Measurements from ENCODE around the gene TRIP4. TPM values are rescaled to one million over a fixed set of nuclear protein-coding genes. Genes with fewer than 3 reads are reported as not detected.

TRIP4 gene
- total RNA-seq, 1 experiment from 2014 or later: 26.2 TPM

DNA sequence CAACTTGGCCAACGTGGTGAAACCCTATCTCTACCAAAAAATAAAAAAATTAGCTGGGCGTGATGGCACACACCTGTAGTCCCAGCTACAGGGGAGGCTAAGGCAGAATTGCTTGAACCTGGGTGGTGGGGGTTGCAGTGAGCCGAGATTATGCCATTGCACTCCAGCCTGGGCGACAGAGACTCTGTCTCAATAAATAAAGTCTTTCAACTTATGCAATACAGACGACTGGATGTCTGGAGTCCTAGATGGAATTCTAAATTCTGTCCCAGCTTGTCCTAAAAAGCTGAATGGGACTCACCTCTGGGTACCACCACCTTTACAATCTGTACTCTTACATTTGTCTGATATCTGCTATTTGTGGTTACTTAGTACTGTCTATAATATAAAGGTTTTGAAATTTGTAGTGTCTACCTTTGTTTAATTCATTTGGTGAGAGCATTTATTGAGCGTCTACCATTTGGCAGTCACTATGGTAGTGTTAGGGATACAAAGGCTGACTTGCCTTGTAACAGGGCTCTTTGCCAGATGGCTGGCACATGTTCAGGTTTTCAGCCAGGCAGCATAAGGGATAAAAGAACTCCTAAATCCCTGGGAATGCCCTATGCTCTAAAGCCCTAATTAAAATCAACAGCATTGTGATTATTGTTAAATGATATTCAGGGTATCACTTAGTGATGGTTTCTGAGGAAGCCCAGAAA, 65.5 kb downstream of the TRIP4 start:
- no TSS peak for BruUV-seq (replicated peaks)
- H3K9me3 Mint-ChIP-seq (ENCODE audit: unreplicated experiment): no peaks in the 10 kb centered on the region
- peaks cover 29% of the 10 kb centered on the region for H3K4me1 ChIP-seq
- no peaks in the 10 kb centered on the region; the same call in 1 of the 2 replicates for H3K36me3 ChIP-seq (ENCODE audit: control insufficient read depth, insufficient read depth, low read length)
- no peaks in the 10 kb centered on the region for H3K27me3 ChIP-seq (replicated peaks; ENCODE audit: control insufficient read depth, insufficient read depth, low read length)
- intact Hi-C loops (cut with micrococcal nuclease; ENCODE audit: unreplicated experiment): no loop called here
- H3K4me1 Mint-ChIP-seq (ENCODE audit: low read depth, unreplicated experiment): peaks cover 22% of the 10 kb centered on the region
- no peak overlapping the region for H3K4me3 ChIP-seq (ENCODE audit: low read depth, low read length)
- H3K27me3 Mint-ChIP-seq (ENCODE audit: insufficient read depth, unreplicated experiment): no peaks in the 10 kb centered on the region
- no peak overlapping the region for H3K4me3 Mint-ChIP-seq (ENCODE audit: unreplicated experiment)
- H3K9me3 ChIP-seq: no peaks in the 10 kb centered on the region
- ChIA-PET POLR2A (no interaction called here), CTCF (no interaction called here)
- peaks cover 6% of the 10 kb centered on the region for H3K36me3 Mint-ChIP-seq (ENCODE audit: insufficient read depth, unreplicated experiment)
- no peak for DNase-seq
- TF ChIP-seq, protein P1, sequence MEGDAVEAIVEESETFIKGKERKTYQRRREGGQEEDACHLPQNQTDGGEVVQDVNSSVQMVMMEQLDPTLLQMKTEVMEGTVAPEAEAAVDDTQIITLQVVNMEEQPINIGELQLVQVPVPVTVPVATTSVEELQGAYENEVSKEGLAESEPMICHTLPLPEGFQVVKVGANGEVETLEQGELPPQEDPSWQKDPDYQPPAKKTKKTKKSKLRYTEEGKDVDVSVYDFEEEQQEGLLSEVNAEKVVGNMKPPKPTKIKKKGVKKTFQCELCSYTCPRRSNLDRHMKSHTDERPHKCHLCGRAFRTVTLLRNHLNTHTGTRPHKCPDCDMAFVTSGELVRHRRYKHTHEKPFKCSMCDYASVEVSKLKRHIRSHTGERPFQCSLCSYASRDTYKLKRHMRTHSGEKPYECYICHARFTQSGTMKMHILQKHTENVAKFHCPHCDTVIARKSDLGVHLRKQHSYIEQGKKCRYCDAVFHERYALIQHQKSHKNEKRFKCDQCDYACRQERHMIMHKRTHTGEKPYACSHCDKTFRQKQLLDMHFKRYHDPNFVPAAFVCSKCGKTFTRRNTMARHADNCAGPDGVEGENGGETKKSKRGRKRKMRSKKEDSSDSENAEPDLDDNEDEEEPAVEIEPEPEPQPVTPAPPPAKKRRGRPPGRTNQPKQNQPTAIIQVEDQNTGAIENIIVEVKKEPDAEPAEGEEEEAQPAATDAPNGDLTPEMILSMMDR (IDR thresholded peaks at IDR 0.05; ENCODE audit: insufficient read depth in 1 of 2, low read depth in 1 of 2, low read length in 1 of 2, severe bottlenecking in 1 of 2, unreplicated experiment in 1 of 2): no peak
- H3K27ac Mint-ChIP-seq (ENCODE audit: unreplicated experiment): no peak overlapping the region

DNA sequence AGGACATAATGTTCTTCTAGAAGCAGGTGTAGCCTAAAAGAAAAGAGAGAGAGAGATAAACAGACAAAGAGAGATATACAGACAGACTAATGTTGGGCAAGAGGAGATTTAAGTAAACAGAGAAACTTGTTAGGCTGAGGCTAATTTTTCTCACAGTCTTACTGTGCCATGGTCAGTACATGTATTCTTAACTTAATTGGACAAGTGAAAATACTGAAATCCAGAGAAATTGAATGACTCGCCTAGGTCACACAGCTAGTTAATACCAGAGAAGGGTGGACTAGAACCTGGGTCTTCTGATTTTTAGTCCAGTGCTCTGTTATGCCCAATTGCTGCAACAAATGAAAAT, 66.0 kb downstream of the TRIP4 start:
- Mint-ChIP-seq H3K36me3 (ENCODE audit: insufficient read depth, unreplicated experiment) (peaks cover 6% of the 10 kb centered on the region), H3K4me1 (ENCODE audit: low read depth, unreplicated experiment) (peaks cover 22% of the 10 kb centered on the region)
- CTCF ChIA-PET: no interaction called here

DNA sequence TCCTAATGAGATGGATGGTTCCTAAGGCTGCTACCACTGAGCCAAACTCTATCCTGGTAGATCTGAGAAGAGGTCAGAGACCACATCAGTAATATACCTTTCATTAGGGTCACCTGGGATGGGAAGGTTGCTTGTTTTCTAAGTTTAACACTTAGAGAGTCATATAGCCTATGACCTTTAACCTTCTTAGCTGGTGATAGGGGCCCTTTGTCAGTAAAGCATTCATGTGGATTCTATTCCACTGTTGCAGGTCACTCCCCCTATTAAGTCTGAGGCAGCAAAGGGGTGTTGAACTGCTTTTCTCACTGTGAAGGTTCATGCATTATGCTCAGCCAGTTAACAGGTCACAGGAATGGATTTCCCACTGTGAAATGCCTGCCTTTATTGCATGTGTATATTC, 66.6 kb downstream of the TRIP4 start:
- peaks cover 6% of the 10 kb centered on the region for H3K36me3 Mint-ChIP-seq (ENCODE audit: insufficient read depth, unreplicated experiment)
- intact Hi-C loops (cut with micrococcal nuclease; ENCODE audit: unreplicated experiment): no loop called here

More for the DNA sequence above, 66.0 kb downstream of the TRIP4 start:
- no peaks in the 10 kb centered on the region for H3K27me3 ChIP-seq (replicated peaks; ENCODE audit: control insufficient read depth, insufficient read depth, low read length)
- no peak overlapping the region for H3K4me3 Mint-ChIP-seq (ENCODE audit: unreplicated experiment)
- H3K9me3 ChIP-seq: no peaks in the 10 kb centered on the region
- no peaks in the 10 kb centered on the region for H3K9me3 Mint-ChIP-seq (ENCODE audit: unreplicated experiment)
- POLR2A ChIA-PET: no interaction called here
- TF ChIP-seq, protein P1 (IDR thresholded peaks at IDR 0.05; ENCODE audit: insufficient read depth in 1 of 2, low read depth in 1 of 2, low read length in 1 of 2, severe bottlenecking in 1 of 2, unreplicated experiment in 1 of 2): no peak
- H3K4me3 ChIP-seq (ENCODE audit: low read depth, low read length): no peak overlapping the region
- no peaks in the 10 kb centered on the region; the same call in 1 of the 2 replicates for H3K36me3 ChIP-seq (ENCODE audit: control insufficient read depth, insufficient read depth, low read length)
- peaks cover 33% of the 10 kb centered on the region for H3K4me1 ChIP-seq
- H3K27me3 Mint-ChIP-seq (ENCODE audit: insufficient read depth, unreplicated experiment): no peaks in the 10 kb centered on the region
- no TSS peak for BruUV-seq (replicated peaks)
- H3K27ac Mint-ChIP-seq (ENCODE audit: unreplicated experiment): no peak overlapping the region
- intact Hi-C loops (cut with micrococcal nuclease; ENCODE audit: unreplicated experiment): no loop called here
- no peak for DNase-seq

More for the DNA sequence above, 66.6 kb downstream of the TRIP4 start:
- H3K4me3 ChIP-seq (ENCODE audit: low read depth, low read length): no peak overlapping the region
- no peaks in the 10 kb centered on the region; the same call in 1 of the 2 replicates for H3K36me3 ChIP-seq (ENCODE audit: control insufficient read depth, insufficient read depth, low read length)
- Mint-ChIP-seq H3K27me3 (ENCODE audit: insufficient read depth, unreplicated experiment) (no peaks in the 10 kb centered on the region), H3K27ac (ENCODE audit: unreplicated experiment) (no peak overlapping the region), H3K9me3 (ENCODE audit: unreplicated experiment) (no peaks in the 10 kb centered on the region), H3K4me3 (ENCODE audit: unreplicated experiment) (no peak overlapping the region), H3K4me1 (ENCODE audit: low read depth, unreplicated experiment) (peaks cover 26% of the 10 kb centered on the region)
- CTCF ChIA-PET: no interaction called here
- H3K4me1 ChIP-seq: peaks cover 39% of the 10 kb centered on the region
- H3K27me3 ChIP-seq (replicated peaks; ENCODE audit: control insufficient read depth, insufficient read depth, low read length): no peaks in the 10 kb centered on the region
- no TSS peak for BruUV-seq (replicated peaks)
- no peaks in the 10 kb centered on the region for H3K9me3 ChIP-seq
- DNase-seq: no peak
- POLR2A ChIA-PET: no interaction called here
- TF ChIP-seq, protein P1 (IDR thresholded peaks at IDR 0.05; ENCODE audit: insufficient read depth in 1 of 2, low read depth in 1 of 2, low read length in 1 of 2, severe bottlenecking in 1 of 2, unreplicated experiment in 1 of 2): no peak
